Lower leg skin (tissue), 4 donors: ENCODE measurements around the gene DIS3L2. TPM values are rescaled to one million over a fixed set of nuclear protein-coding genes. Genes with fewer than 3 reads are reported as not detected.
A peak's percentile ranks its signal among the peaks of the same experiment; 100 is the strongest.

ENCODE experiments used
- DNase-seq, 2 donors: peaks; one replicate each; pipeline ENCODE4 v3.0.0-alpha.2; 2019; ENCODE audit warnings: low spot score in 2 of 2
- H3K4me3 ChIP-seq: fragments of 200-600 bp; sonication (generic); 2 replicates; pipeline ENCODE4 v1.5.1; 2017; ENCODE audit warnings: mild to moderate bottlenecking, low read depth; ENCODE audit not compliant: poor library complexity, severe bottlenecking
- CTCF ChIP-seq, 3 donors: fragments of 450-650 bp; IDR thresholded peaks; one replicate each; pipeline ENCODE4 v1.5.1; 2016; ENCODE audit warnings: antibody characterized with exemption in 3 of 3, mild to moderate bottlenecking in 3 of 3, moderate library complexity in 2 of 3
- POLR2A ChIP-seq, 2 donors: fragments of 450-650 bp; IDR thresholded peaks; one replicate each; pipeline ENCODE4 v1.6.1; 2016 to 2017; ENCODE audit warnings: antibody characterized with exemption in 2 of 2, mild to moderate bottlenecking in 1 of 2, moderate library complexity in 1 of 2
- WGBS, 2 donors: methylation state at CpG; one replicate each; pipeline ENCODE4 v1.1.5; 2018; 5-methylcytosine and 5-hydroxymethylcytosine counted together
- intact Hi-C: fragments of 100-400 bp; cut with DNase I; formaldehyde crosslinking; loops from one replicate; pipeline ENCODE4 v1.15.0; 2023; ENCODE audit warnings: low total_unique reads
- total RNA-seq, 4 donors: library from RNA; depleted of rRNA; stranded (reverse); fragments of >200 nt; gene quantifications; one replicate each; pipeline ENCODE4 v1.1.0, GENCODE V29; 2016

DIS3L2 gene
- total RNA-seq, 4 donors from 2014 or later = 26.4 to 39.0 (median 34.4) TPM

GRCh38 chr2:232278534-232278933 is 317.0 kb downstream of the DIS3L2 start:
- intact Hi-C loops = no loop called here
- DNase-seq = no peak
- 82 to 95% methylated on average over 3 of the region's 3 CpGs for WGBS, 2 donors
- H3K4me3 ChIP-seq = no peak overlapping the region
- TF ChIP-seq POLR2A (IDR thresholded peaks at IDR 0.05) = no peak
- no peak for TF ChIP-seq CTCF (IDR thresholded peaks at IDR 0.05)

- no peak overlapping the region for H3K4me3 ChIP-seq
- 36 to 43% methylated on average over 1 of the region's 1 CpG for WGBS, 2 donors
- intact Hi-C loops = no loop called here
- DNase-seq = no peak
- no peak for TF ChIP-seq POLR2A (IDR thresholded peaks at IDR 0.05)
- TF ChIP-seq CTCF (IDR thresholded peaks at IDR 0.05) = no peak
These were observed 318.8 kb downstream of the DIS3L2 start for GRCh38 chr2:232280341-232280740.

- WGBS, 2 donors = 63 to 72% methylated on average over 6 of the region's 6 CpGs
- TF ChIP-seq CTCF (IDR thresholded peaks at IDR 0.05) = no peak
- TF ChIP-seq POLR2A (IDR thresholded peaks at IDR 0.05) = no peak
- H3K4me3 ChIP-seq = no peak overlapping the region
- intact Hi-C loops = no loop called here
- DNase-seq = no peak
These were observed 320.5 kb downstream of the DIS3L2 start for GRCh38 chr2:232281858-232282507.

- TF ChIP-seq POLR2A (IDR thresholded peaks at IDR 0.05) = no peak
- TF ChIP-seq CTCF (IDR thresholded peaks at IDR 0.05) = no peak
- H3K4me3 ChIP-seq = no peak overlapping the region
- intact Hi-C loops = no loop called here
- 91 to 94% methylated on average over 9 of the region's 9 CpGs for WGBS, 2 donors
- no peak for DNase-seq
These were observed 321.1 kb downstream of the DIS3L2 start for GRCh38 chr2:232282508-232283055.

GRCh38 chr2:232286001-232286868 is 324.7 kb downstream of the DIS3L2 start:
- DNase-seq = peak in 1 of 2 donors; percentile 21
- no peak overlapping the region for H3K4me3 ChIP-seq
- intact Hi-C loops = no loop called here
- TF ChIP-seq CTCF (IDR thresholded peaks at IDR 0.05) (no peak), POLR2A (IDR thresholded peaks at IDR 0.05) (no peak)
- WGBS, 2 donors = 52 to 56% methylated on average over 5 of the region's 5 CpGs
